HEK293 (cell line): ENCODE results near the gene RB1.

ENCODE experiments used
- CTCF ChIA-PET: fragments of 350-600 bp; formaldehyde crosslinking; extraction: SDS; loops from one replicate; lab custom pipeline; 2021; ENCODE audit warnings: antibody characterized with exemption; lab: Yijun Ruan, JAX
- POLR2A ChIA-PET: fragments of 300-600 bp; formaldehyde crosslinking; extraction: SDS; loops from one replicate; lab custom pipeline; 2020; ENCODE audit warnings: antibody characterized with exemption, inconsistent platforms; lab: Yijun Ruan, JAX
- H3K27ac ChIP-seq: fragments of 200-500 bp; sonication (Bioruptor generic); 2 replicates; pipeline ENCODE4 v1.5.1; 2014; ENCODE audit warnings: low read depth, low read length, control low read depth, inconsistent platforms; ENCODE audit errors: extremely low read depth
- H3K36me3 ChIP-seq, 2 experiments: fragments of 200-500 bp in 1 of 2; sonication (Bioruptor generic) in 1 of 2; 1 replicate in 1 of 2; 2 replicates in 1 of 2; pipeline ENCODE4 v1.5.1; 2014 to 2017; ENCODE audit warnings: inconsistent platforms in 2 of 2, low read length in 2 of 2; ENCODE audit not compliant: control insufficient read depth in 2 of 2, insufficient read depth in 1 of 2
- H3K4me1 ChIP-seq: fragments of 200-500 bp; sonication (Bioruptor generic); 2 replicates; pipeline ENCODE4 v1.5.1; 2014; ENCODE audit warnings: mild to moderate bottlenecking, low read length, inconsistent platforms; ENCODE audit not compliant: control insufficient read depth, insufficient read depth
- H3K4me3 ChIP-seq: 2 replicates; pipeline ENCODE4 v1.5.1; 2011; ENCODE audit warnings: low read depth, mild to moderate bottlenecking, control low read depth, low read length, moderate library complexity
- H3K9me3 ChIP-seq: fragments of 200-500 bp; sonication (Bioruptor generic); 2 replicates; pipeline ENCODE4 v1.5.1; 2014; ENCODE audit warnings: low read depth, low read length, inconsistent platforms; ENCODE audit not compliant: control insufficient read depth, insufficient read depth
- AEBP2 ChIP-seq: fragments of 450-650 bp; formaldehyde crosslinking; IDR thresholded peaks from 2 replicates; pipeline ENCODE4 v1.5.1; 2016; ENCODE audit warnings: missing biosample characterization, missing genetic modification characterization, borderline replicate concordance
- FEZF1 ChIP-seq: fragments of 450-650 bp; formaldehyde crosslinking; IDR thresholded peaks from 2 replicates; pipeline ENCODE4 v1.5.1; 2016; ENCODE audit warnings: missing biosample characterization, missing genetic modification characterization
- HOXA7 ChIP-seq: sonication (generic); formaldehyde crosslinking; IDR thresholded peaks from 2 replicates; pipeline ENCODE4 v1.8.1; 2022; ENCODE audit warnings: missing genetic modification reagents, borderline replicate concordance
- KLF8 ChIP-seq: fragments of 450-650 bp; formaldehyde crosslinking; IDR thresholded peaks from 2 replicates; pipeline ENCODE4 v1.5.1; 2016; ENCODE audit warnings: missing biosample characterization, missing genetic modification characterization
- PRDM10 ChIP-seq: fragments of 450-650 bp; formaldehyde crosslinking; IDR thresholded peaks from 2 replicates; pipeline ENCODE4 v1.5.1; 2016; ENCODE audit warnings: missing biosample characterization, missing genetic modification characterization
- ZIC2 ChIP-seq: fragments of 450-650 bp; formaldehyde crosslinking; IDR thresholded peaks from 2 replicates; pipeline ENCODE4 v1.5.1; 2016; ENCODE audit warnings: missing biosample characterization, missing genetic modification characterization
- ZNF2 ChIP-seq: fragments of 450-650 bp; formaldehyde crosslinking; IDR thresholded peaks from 2 replicates; pipeline ENCODE4 v1.5.1; 2016; ENCODE audit warnings: missing biosample characterization, missing genetic modification characterization
- ZNF202 ChIP-seq: fragments of 450-650 bp; formaldehyde crosslinking; IDR thresholded peaks from 2 replicates; pipeline ENCODE4 v1.5.1; 2016; ENCODE audit warnings: missing biosample characterization, missing genetic modification characterization, borderline replicate concordance
- ZNF211 ChIP-seq: fragments of 450-650 bp; formaldehyde crosslinking; IDR thresholded peaks from 2 replicates; pipeline ENCODE4 v1.5.1; 2016; ENCODE audit warnings: low read depth, missing biosample characterization, missing genetic modification characterization
- ZNF266 ChIP-seq: fragments of 450-650 bp; formaldehyde crosslinking; IDR thresholded peaks from 2 replicates; pipeline ENCODE4 v1.5.1; 2016; ENCODE audit warnings: missing biosample characterization, missing genetic modification characterization, low read depth
- ZNF292 ChIP-seq: fragments of 450-650 bp; formaldehyde crosslinking; IDR thresholded peaks from 2 replicates; pipeline ENCODE4 v1.5.1; 2016; ENCODE audit warnings: low read depth, missing biosample characterization, missing genetic modification characterization, borderline replicate concordance
- ZNF324 ChIP-seq: fragments of 450-650 bp; formaldehyde crosslinking; IDR thresholded peaks from 2 replicates; pipeline ENCODE4 v1.5.1; 2016; ENCODE audit warnings: missing biosample characterization, missing genetic modification characterization
- ZNF335 ChIP-seq: fragments of 450-650 bp; formaldehyde crosslinking; conservative IDR thresholded peaks from 2 replicates; pipeline ENCODE4 v1.5.1; 2016; ENCODE audit warnings: missing biosample characterization, missing genetic modification characterization
- ZNF350 ChIP-seq: fragments of 450-650 bp; formaldehyde crosslinking; IDR thresholded peaks from 2 replicates; pipeline ENCODE4 v1.5.0; 2017; ENCODE audit warnings: missing biosample characterization, mild to moderate bottlenecking, missing genetic modification characterization
- ZNF398 ChIP-seq: fragments of 450-650 bp; formaldehyde crosslinking; IDR thresholded peaks from 2 replicates; pipeline ENCODE4 v1.5.1; 2017; ENCODE audit warnings: missing biosample characterization, missing genetic modification characterization
- ZNF433 ChIP-seq: fragments of 450-650 bp; formaldehyde crosslinking; IDR thresholded peaks from 2 replicates; pipeline ENCODE4 v1.5.1; 2016; ENCODE audit warnings: missing biosample characterization, missing genetic modification characterization, low read depth
- ZNF48 ChIP-seq: fragments of 450-650 bp; formaldehyde crosslinking; IDR thresholded peaks from 2 replicates; pipeline ENCODE4 v1.5.1; 2016; ENCODE audit warnings: missing biosample characterization, missing genetic modification characterization
- ZNF514 ChIP-seq: fragments of 450-650 bp; formaldehyde crosslinking; IDR thresholded peaks from 2 replicates; pipeline ENCODE4 v1.5.1; 2016; ENCODE audit warnings: missing biosample characterization, missing genetic modification characterization
- ZNF549 ChIP-seq: fragments of 450-650 bp; IDR thresholded peaks from 2 replicates; pipeline ENCODE4 v1.5.1; 2018; ENCODE audit warnings: missing biosample characterization, missing genetic modification characterization, mild to moderate bottlenecking, inconsistent platforms, moderate library complexity
- ZNF558 ChIP-seq: fragments of 450-650 bp; formaldehyde crosslinking; IDR thresholded peaks from 2 replicates; pipeline ENCODE4 v1.5.1; 2016; ENCODE audit warnings: missing biosample characterization, missing genetic modification characterization
- ZNF571 ChIP-seq: fragments of 450-650 bp; formaldehyde crosslinking; IDR thresholded peaks from 2 replicates; pipeline ENCODE4 v1.5.0; 2017; ENCODE audit warnings: missing biosample characterization, missing genetic modification characterization
- ZNF585B ChIP-seq: fragments of 450-650 bp; formaldehyde crosslinking; IDR thresholded peaks from 2 replicates; pipeline ENCODE4 v1.5.1; 2016; ENCODE audit warnings: missing biosample characterization, missing genetic modification characterization
- ZSCAN23 ChIP-seq: fragments of 450-650 bp; formaldehyde crosslinking; IDR thresholded peaks from 2 replicates; pipeline ENCODE4 v1.5.1; 2016; ENCODE audit warnings: missing biosample characterization, missing genetic modification characterization
- TF ChIP-seq, protein P1 (sequence below): fragments of 450-650 bp; formaldehyde crosslinking; IDR thresholded peaks from 2 replicates; pipeline ENCODE4 v1.5.1; 2016; ENCODE audit warnings: missing biosample characterization, missing genetic modification characterization
- TF ChIP-seq, protein P2 (sequence below): fragments of 450-650 bp; formaldehyde crosslinking; IDR thresholded peaks from 2 replicates; pipeline ENCODE4 v1.5.1; 2017; ENCODE audit warnings: missing biosample characterization, missing genetic modification characterization

RB1 gene

GRCh38 chr13:48511621-48512230, 208.2 kb downstream of the RB1 start (continued):
- no peak for TF ChIP-seq AEBP2 (tag by site-specific recombination)
- TF ChIP-seq ZNF202 (tag by site-specific recombination): no peak
- no peak for TF ChIP-seq ZNF433 (tag by site-specific recombination)
- TF ChIP-seq ZSCAN23 (tag by site-specific recombination): no peak
- no peak for TF ChIP-seq ZNF398 (tag by site-specific recombination)
- TF ChIP-seq ZIC2: no peak
- TF ChIP-seq, protein P1, sequence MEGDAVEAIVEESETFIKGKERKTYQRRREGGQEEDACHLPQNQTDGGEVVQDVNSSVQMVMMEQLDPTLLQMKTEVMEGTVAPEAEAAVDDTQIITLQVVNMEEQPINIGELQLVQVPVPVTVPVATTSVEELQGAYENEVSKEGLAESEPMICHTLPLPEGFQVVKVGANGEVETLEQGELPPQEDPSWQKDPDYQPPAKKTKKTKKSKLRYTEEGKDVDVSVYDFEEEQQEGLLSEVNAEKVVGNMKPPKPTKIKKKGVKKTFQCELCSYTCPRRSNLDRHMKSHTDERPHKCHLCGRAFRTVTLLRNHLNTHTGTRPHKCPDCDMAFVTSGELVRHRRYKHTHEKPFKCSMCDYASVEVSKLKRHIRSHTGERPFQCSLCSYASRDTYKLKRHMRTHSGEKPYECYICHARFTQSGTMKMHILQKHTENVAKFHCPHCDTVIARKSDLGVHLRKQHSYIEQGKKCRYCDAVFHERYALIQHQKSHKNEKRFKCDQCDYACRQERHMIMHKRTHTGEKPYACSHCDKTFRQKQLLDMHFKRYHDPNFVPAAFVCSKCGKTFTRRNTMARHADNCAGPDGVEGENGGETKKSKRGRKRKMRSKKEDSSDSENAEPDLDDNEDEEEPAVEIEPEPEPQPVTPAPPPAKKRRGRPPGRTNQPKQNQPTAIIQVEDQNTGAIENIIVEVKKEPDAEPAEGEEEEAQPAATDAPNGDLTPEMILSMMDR (tag by site-specific recombination): no peak
- TF ChIP-seq ZNF2 (tag by site-specific recombination): no peak
- no peak for TF ChIP-seq ZNF324 (tag by site-specific recombination)
- no peak for TF ChIP-seq HOXA7 (CRISPR knock-in tag)

- ChIA-PET POLR2A (no interaction called here), CTCF (no interaction called here)
- no peaks in the 10 kb centered on the region for H3K9me3 ChIP-seq
- no peaks in the 10 kb centered on the region for H3K36me3 ChIP-seq
- H3K4me3 ChIP-seq: no peak overlapping the region
- H3K27ac ChIP-seq: no peak overlapping the region
- TF ChIP-seq ZNF350 (tag by site-specific recombination) (no peak), ZNF549 (tag by site-specific recombination) (no peak), ZNF571 (tag by site-specific recombination) (no peak), ZNF558 (tag by site-specific recombination) (no peak), KLF8 (tag by site-specific recombination) (no peak), ZNF514 (tag by site-specific recombination) (no peak), PRDM10 (no peak), ZNF335 (tag by site-specific recombination) (no peak), FEZF1 (tag by site-specific recombination) (no peak), ZNF48 (tag by site-specific recombination) (no peak), ZNF211 (tag by site-specific recombination) (no peak), ZNF585B (tag by site-specific recombination) (no peak), ZNF292 (tag by site-specific recombination) (no peak), ZNF266 (tag by site-specific recombination) (no peak)
- TF ChIP-seq, protein P2, sequence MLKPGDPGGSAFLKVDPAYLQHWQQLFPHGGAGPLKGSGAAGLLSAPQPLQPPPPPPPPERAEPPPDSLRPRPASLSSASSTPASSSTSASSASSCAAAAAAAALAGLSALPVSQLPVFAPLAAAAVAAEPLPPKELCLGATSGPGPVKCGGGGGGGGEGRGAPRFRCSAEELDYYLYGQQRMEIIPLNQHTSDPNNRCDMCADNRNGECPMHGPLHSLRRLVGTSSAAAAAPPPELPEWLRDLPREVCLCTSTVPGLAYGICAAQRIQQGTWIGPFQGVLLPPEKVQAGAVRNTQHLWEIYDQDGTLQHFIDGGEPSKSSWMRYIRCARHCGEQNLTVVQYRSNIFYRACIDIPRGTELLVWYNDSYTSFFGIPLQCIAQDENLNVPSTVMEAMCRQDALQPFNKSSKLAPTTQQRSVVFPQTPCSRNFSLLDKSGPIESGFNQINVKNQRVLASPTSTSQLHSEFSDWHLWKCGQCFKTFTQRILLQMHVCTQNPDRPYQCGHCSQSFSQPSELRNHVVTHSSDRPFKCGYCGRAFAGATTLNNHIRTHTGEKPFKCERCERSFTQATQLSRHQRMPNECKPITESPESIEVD: no peak
- TF ChIP-seq, all 188 proteins: peak for 0
- no peaks in the 10 kb centered on the region for H3K4me1 ChIP-seq
Observed at GRCh38 chr13:48514793-48515192, 211.2 kb downstream of the RB1 start.
